Activated naive CD8-positive, alpha-beta T cell treated with anti-CD3 and anti-CD28 coated beads, Interleukin-2, amount 10 ng/mL, durations not matched to agents 7 days and 5 days (primary cell): ENCODE data around the gene RGL1. TPM values are rescaled to one million over a fixed set of nuclear protein-coding genes. Genes with fewer than 3 reads are reported as not detected.

ENCODE experiments used
- ATAC-seq: fragments of 150-1000 bp; cut with Tn5 transposase; one replicate; pipeline ENCODE4 v1.10.0; 2021; ENCODE audit warnings: low read depth, moderate library complexity
- POLR2A ChIA-PET: fragments of 350-600 bp; sonication (Branson Sonifier 250); formaldehyde crosslinking; loops from one replicate; lab custom pipeline; 2021; ENCODE audit warnings: antibody characterized with exemption; lab: Charles Lee
- DNase-seq: peaks from one replicate; pipeline ENCODE4 v3.0.0; 2021
- H3K27ac Mint-ChIP-seq: one replicate; pipeline ENCODE4 v1.8.0; 2022; ENCODE audit warnings: mild to moderate bottlenecking, mixed read lengths
- H3K27me3 Mint-ChIP-seq: one replicate; pipeline ENCODE4 v1.8.0; 2022; ENCODE audit warnings: mild to moderate bottlenecking, moderate library complexity, mixed read lengths
- H3K36me3 Mint-ChIP-seq: one replicate; pipeline ENCODE4 v1.8.0; 2021; ENCODE audit warnings: mild to moderate bottlenecking, mixed read lengths
- H3K4me1 Mint-ChIP-seq: one replicate; pipeline ENCODE4 v1.8.0; 2021; ENCODE audit warnings: mixed read lengths
- H3K4me3 Mint-ChIP-seq: one replicate; pipeline ENCODE4 v1.8.0; 2022; ENCODE audit warnings: mild to moderate bottlenecking, moderate library complexity, mixed read lengths
- H3K9me3 Mint-ChIP-seq: one replicate; pipeline ENCODE4 v1.8.0; 2021; ENCODE audit warnings: mixed read lengths
- total RNA-seq, 2 experiments: library from RNA; stranded (reverse); gene quantifications; one replicate each; pipeline ENCODE4 v1.2.3, GENCODE V29; 2021

Gene RGL1
- total RNA-seq, 2 experiments from 2014 or later = 2.7 to 3.4 TPM

DNA sequence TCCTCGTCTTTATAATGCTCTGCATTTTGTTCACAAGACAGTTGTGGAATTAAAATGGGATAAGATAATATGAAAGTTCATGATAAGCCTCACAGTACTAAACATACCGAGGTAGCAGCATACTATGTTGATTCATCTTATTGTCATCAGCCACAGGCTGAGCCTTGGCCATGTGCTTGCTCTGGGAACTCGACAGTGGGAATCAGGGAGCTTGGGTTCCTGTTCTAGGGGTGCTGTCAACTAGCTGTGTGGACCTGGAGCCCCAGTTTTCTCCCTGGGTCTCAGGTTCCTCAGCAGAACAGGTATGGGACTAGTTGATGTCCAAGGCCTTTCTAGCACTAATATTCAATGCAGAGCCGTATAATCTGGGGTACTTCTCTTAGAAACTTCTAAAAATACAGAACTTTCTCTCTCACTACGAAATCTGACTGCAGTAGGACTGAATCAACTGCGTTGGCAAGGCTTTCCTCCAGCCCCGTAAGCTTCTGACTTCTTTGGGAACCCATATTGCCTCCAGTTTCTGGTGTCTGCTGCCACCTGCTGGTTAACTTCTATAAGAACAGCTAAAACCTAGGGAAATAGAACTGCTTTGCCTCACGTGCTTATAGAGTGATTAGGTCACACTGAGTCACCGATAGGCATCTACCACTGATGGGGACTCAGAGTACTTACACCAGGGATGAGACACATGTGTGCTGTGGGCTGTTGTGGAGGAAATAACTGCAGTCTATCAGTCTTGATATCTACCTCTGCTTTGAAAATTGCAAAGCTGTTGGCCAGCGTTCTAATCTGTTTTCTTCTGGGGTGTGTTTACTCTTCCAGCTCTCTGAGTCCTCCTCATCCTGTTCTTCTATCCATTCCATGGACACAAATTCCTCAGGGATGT lies 110.9 kb downstream of the RGL1 start:
- peak; percentile 45 for DNase-seq
- Mint-ChIP-seq H3K27ac (no peak overlapping the region), H3K36me3 (peaks cover 2% of the 10 kb centered on the region), H3K9me3 (no peaks in the 10 kb centered on the region), H3K4me3 (no peak overlapping the region), H3K4me1 (peaks cover 13% of the 10 kb centered on the region), H3K27me3 (no peaks in the 10 kb centered on the region)
- POLR2A ChIA-PET = no interaction called here
- peak; percentile 91 for ATAC-seq

- DNase-seq = no peak
- Mint-ChIP-seq H3K9me3 (no peaks in the 10 kb centered on the region), H3K36me3 (peaks cover 2% of the 10 kb centered on the region), H3K4me1 (peaks cover 11% of the 10 kb centered on the region), H3K27me3 (no peaks in the 10 kb centered on the region), H3K4me3 (no peak overlapping the region), H3K27ac (no peak overlapping the region)
- POLR2A ChIA-PET = no interaction called here
- ATAC-seq = no peak
Observed at GRCh38 chr1:183916574-183916973, 111.7 kb downstream of the RGL1 start.

DNA sequence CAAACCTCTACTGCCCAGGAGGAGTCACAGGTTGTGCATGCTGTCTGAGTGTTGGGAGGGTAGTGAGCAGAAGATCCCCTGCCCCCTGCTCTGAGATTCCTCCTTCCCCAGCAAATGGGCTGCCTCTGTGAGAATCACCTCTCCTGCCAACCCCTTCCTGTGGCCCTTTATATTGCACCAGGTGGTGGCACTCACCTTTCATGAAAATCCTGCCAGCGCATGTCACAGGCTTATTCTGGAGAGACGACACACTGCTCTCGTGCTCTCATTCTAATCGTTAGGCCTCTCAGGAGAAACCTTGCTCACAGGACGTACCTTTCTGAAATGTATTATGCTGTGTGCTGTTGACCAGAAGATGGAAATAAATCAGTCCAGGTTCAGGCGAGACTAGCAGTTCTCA lies 113.7 kb downstream of the RGL1 start:
- Mint-ChIP-seq H3K36me3 (no peaks in the 10 kb centered on the region), H3K4me1 (peaks cover 11% of the 10 kb centered on the region), H3K9me3 (no peaks in the 10 kb centered on the region), H3K27ac (no peak overlapping the region), H3K4me3 (no peak overlapping the region), H3K27me3 (no peaks in the 10 kb centered on the region)
- ATAC-seq = no peak
- no peak for DNase-seq
- POLR2A ChIA-PET = no interaction called here

- ATAC-seq (no peak), DNase-seq (no peak)
- H3K27me3 Mint-ChIP-seq = no peaks in the 10 kb centered on the region
- H3K9me3 Mint-ChIP-seq = no peaks in the 10 kb centered on the region
- H3K36me3 Mint-ChIP-seq = no peaks in the 10 kb centered on the region
- H3K4me3 Mint-ChIP-seq = no peak overlapping the region
- H3K4me1 Mint-ChIP-seq = peaks cover 9% of the 10 kb centered on the region
- POLR2A ChIA-PET = no interaction called here
- no peak overlapping the region for H3K27ac Mint-ChIP-seq
Observed at GRCh38 chr1:183920651-183921050, 115.7 kb downstream of the RGL1 start.

GRCh38 chr1:183922197-183922596 lies 117.3 kb downstream of the RGL1 start:
- POLR2A ChIA-PET = no interaction called here
- no peak overlapping the region for H3K4me3 Mint-ChIP-seq
- ATAC-seq (no peak), DNase-seq (no peak)
- no peaks in the 10 kb centered on the region for H3K27me3 Mint-ChIP-seq
- no peak overlapping the region for H3K27ac Mint-ChIP-seq
- no peaks in the 10 kb centered on the region for H3K36me3 Mint-ChIP-seq
- H3K9me3 Mint-ChIP-seq = no peaks in the 10 kb centered on the region
- H3K4me1 Mint-ChIP-seq = no peaks in the 10 kb centered on the region

DNA sequence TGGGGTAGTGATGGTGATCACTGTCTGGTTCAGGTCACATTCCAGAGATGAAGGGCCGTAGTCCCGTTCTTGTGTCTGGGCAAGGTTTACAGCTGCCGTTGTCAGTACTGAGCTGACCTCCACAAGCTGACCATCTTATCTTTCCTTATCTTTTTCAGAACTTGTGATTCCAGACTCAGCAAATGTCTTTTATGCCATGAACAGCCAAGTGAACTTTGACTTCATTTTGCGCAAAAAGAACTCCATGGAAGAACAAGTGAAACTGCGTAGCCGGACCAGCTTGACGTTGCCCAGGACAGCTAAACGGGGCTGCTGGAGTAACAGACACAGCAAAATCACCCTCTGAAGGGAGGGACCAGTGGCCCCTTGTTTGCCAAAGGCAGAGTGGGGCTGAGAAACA lies 121.0 kb downstream of the RGL1 start:
- DNase-seq (no peak), ATAC-seq (no peak)
- POLR2A ChIA-PET = no interaction called here
- Mint-ChIP-seq H3K4me1 (no peaks in the 10 kb centered on the region), H3K27ac (no peak overlapping the region), H3K4me3 (no peak overlapping the region), H3K36me3 (no peaks in the 10 kb centered on the region), H3K27me3 (peaks cover 3% of the 10 kb centered on the region), H3K9me3 (no peaks in the 10 kb centered on the region)

- Mint-ChIP-seq H3K27ac (no peak overlapping the region), H3K4me3 (no peak overlapping the region), H3K9me3 (no peaks in the 10 kb centered on the region), H3K27me3 (peaks cover 3% of the 10 kb centered on the region), H3K4me1 (no peaks in the 10 kb centered on the region), H3K36me3 (no peaks in the 10 kb centered on the region)
- DNase-seq (no peak), ATAC-seq (no peak)
- POLR2A ChIA-PET = no interaction called here
Observed at GRCh38 chr1:183926983-183927382, 122.1 kb downstream of the RGL1 start.

DNA sequence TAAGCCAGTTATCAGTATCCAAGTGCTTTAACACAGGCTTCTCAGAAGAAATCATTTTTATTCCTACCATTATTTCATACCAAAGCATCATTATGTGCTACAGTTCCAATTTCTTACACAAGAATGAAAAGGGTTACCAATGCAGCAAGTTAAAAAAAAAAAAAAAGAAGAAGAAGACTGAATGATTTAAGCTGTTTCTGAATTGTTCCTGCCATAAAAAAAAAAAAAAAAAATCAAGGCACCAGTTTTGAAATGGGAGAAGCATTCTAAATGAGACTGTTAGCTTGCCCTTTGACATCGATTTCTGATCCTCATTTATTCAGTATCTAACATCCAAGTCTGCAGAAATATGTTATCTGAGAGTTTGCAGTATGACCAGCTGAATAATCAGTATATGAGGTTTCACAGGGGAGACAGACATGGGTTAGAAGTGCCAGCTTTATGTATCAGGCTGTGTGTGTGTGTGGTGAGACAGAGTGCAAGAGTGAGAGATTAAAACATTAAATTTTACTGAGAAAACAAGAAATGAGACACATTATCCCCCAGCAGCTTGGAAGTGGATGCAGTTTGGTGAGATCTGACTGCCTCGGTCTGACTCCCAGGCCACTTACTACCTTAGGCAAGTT lies 126.8 kb downstream of the RGL1 start:
- Mint-ChIP-seq H3K27me3 (peaks cover 3% of the 10 kb centered on the region), H3K36me3 (no peaks in the 10 kb centered on the region), H3K4me1 (no peaks in the 10 kb centered on the region), H3K4me3 (no peak overlapping the region), H3K9me3 (no peaks in the 10 kb centered on the region), H3K27ac (no peak overlapping the region)
- ATAC-seq (no peak), DNase-seq (no peak)
- POLR2A ChIA-PET = no interaction called here

DNA sequence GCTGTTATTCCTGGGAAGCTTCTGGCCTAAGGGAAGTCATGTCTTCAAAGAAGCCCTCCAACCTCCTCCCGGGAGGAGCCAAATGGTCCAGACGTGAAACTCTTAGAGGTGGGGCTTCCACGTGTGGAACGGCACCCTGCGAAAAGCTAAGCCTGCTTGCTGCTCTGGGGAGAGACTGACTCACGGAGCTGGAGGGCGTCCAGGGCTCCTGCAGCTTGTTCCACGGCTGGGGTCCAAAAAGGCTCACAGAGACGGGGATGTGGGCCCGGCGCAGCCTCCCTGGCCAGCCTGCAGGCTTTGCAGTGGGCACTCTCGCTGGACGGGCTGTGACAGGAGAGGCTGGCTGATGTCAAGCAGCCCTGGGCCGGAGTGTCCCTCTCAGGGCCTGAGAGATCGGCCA lies 127.5 kb downstream of the RGL1 start:
- Mint-ChIP-seq H3K4me3 (no peak overlapping the region), H3K9me3 (no peaks in the 10 kb centered on the region), H3K4me1 (no peaks in the 10 kb centered on the region), H3K27me3 (peaks cover 3% of the 10 kb centered on the region), H3K27ac (no peak overlapping the region), H3K36me3 (no peaks in the 10 kb centered on the region)
- no peak for DNase-seq
- no peak for ATAC-seq
- POLR2A ChIA-PET = no interaction called here

DNA sequence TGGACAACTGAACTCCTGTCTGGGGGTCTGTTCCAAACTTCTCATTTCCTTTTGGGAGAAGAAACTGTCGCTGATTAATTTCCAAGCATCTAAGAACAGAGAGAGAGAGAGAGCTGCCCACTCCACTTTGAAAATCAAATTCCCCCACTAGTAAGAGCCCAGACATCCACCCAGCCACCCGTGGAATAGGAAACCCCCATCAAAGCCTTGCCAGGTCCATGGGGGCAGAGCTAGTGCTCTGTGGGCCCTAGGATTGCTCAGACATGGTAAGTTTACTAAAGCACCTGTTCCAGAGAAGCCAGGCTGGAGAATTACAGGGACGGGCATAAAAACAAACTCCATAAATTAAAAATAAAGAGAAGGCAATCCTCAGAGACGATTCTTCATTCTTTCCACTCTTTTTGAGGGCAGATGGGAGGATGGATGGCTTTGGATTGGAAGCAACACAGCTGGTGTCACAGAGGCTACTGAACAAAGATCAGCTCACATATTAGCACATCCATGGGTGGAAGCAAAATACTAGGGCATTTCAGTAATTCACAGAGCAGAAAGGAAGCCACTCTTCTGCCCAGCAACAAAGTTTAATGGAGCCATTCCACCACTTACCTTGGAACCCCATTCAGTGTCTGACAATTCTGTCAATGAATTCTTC lies 128.7 kb downstream of the RGL1 start:
- POLR2A ChIA-PET = no interaction called here
- Mint-ChIP-seq H3K27ac (no peak overlapping the region), H3K9me3 (no peaks in the 10 kb centered on the region), H3K4me3 (no peak overlapping the region), H3K27me3 (peaks cover 3% of the 10 kb centered on the region), H3K36me3 (no peaks in the 10 kb centered on the region), H3K4me1 (no peaks in the 10 kb centered on the region)
- no peak for ATAC-seq
- DNase-seq = no peak

GRCh38 chr1:183934314-183934713 lies 129.4 kb downstream of the RGL1 start:
- no peak for ATAC-seq
- no peaks in the 10 kb centered on the region for H3K9me3 Mint-ChIP-seq
- DNase-seq = no peak
- POLR2A ChIA-PET = no interaction called here
- H3K27ac Mint-ChIP-seq = no peak overlapping the region
- peaks cover 3% of the 10 kb centered on the region for H3K27me3 Mint-ChIP-seq
- H3K36me3 Mint-ChIP-seq = no peaks in the 10 kb centered on the region
- no peak overlapping the region for H3K4me3 Mint-ChIP-seq
- no peaks in the 10 kb centered on the region for H3K4me1 Mint-ChIP-seq

DNA sequence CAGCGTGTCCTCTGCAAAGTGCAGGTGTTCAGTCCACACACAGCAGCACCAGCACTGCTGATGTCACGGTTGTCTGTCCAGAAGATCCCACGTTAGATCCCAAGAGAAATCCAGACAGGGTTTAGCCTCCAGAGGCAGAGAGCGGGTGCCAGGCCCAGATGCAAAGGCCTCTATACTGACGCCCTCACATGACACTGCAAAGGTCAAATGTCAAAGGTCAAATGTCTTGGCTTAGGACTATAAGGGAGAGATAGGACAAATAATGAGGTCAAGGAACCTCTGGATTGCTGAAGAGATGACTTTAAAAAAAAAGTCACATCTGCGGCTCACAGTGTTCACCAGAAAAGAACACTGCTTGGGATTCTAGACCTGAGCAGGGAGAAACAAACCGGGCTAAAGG lies 131.1 kb downstream of the RGL1 start:
- Mint-ChIP-seq H3K27ac (no peak overlapping the region), H3K27me3 (peaks cover 2% of the 10 kb centered on the region), H3K36me3 (no peaks in the 10 kb centered on the region), H3K4me1 (no peaks in the 10 kb centered on the region), H3K4me3 (no peak overlapping the region), H3K9me3 (peaks cover 3% of the 10 kb centered on the region)
- DNase-seq (no peak), ATAC-seq (no peak)
- POLR2A ChIA-PET = no interaction called here

DNA sequence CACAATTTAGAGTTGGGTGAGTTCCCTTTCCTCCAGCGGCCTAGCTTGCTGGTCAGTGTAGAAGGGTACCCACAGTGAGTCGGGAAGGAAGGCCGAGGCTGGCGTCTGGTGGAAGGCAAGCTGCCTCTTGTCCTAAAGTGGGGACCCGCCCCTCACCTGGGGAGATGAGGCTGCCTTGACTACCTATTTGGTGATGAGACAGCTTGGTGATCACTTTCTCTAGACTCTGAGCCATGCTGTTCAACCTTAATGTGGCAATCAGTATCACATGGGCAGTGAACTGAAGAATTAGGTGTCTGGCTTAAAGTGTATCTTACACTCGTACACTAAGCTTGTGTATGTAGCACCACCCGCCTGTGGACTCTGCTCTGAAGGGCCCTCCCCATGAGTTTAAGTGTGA lies 131.9 kb downstream of the RGL1 start:
- POLR2A ChIA-PET = no interaction called here
- Mint-ChIP-seq H3K27me3 (peaks cover 2% of the 10 kb centered on the region), H3K27ac (no peak overlapping the region), H3K9me3 (peaks cover 3% of the 10 kb centered on the region), H3K36me3 (no peaks in the 10 kb centered on the region), H3K4me1 (no peaks in the 10 kb centered on the region), H3K4me3 (no peak overlapping the region)
- ATAC-seq = no peak
- no peak for DNase-seq

GRCh38 chr1:183937611-183938010 lies 132.7 kb downstream of the RGL1 start:
- no peaks in the 10 kb centered on the region for H3K36me3 Mint-ChIP-seq
- DNase-seq = no peak
- H3K4me3 Mint-ChIP-seq = no peak overlapping the region
- no peak for ATAC-seq
- no peak overlapping the region for H3K27ac Mint-ChIP-seq
- peaks cover 3% of the 10 kb centered on the region for H3K9me3 Mint-ChIP-seq
- H3K27me3 Mint-ChIP-seq = peaks cover 2% of the 10 kb centered on the region
- H3K4me1 Mint-ChIP-seq = no peaks in the 10 kb centered on the region
- POLR2A ChIA-PET = no interaction called here
